Mesendoderm (in vitro differentiated cells): ENCODE measurements around the gene BIK.

ENCODE experiments used
- DNase-seq: peaks from one replicate; pipeline ENCODE4 v3.0.0; 2013
- H2AK5ac ChIP-seq: 2 replicates; pipeline ENCODE4 v1.6.1; 2013; ENCODE audit warnings: low read length, inconsistent platforms
- H2BK120ac ChIP-seq: 2 replicates; pipeline ENCODE4 v1.6.1; 2013; ENCODE audit warnings: low read depth, mild to moderate bottlenecking, low read length, moderate library complexity, mixed read lengths
- H2BK15ac ChIP-seq: replicated peaks from 2 replicates; pipeline ENCODE4 v1.6.1; 2013; ENCODE audit warnings: low read depth, mild to moderate bottlenecking, moderate library complexity
- H2BK5ac ChIP-seq: 2 replicates; pipeline ENCODE4 v1.6.1; 2013; ENCODE audit warnings: low read length, inconsistent platforms
- H3K18ac ChIP-seq: 2 replicates; pipeline ENCODE4 v1.6.1; 2013; ENCODE audit warnings: mild to moderate bottlenecking, low read length, mixed read lengths
- H3K23ac ChIP-seq: one replicate; pipeline ENCODE4 v1.6.1; 2013; ENCODE audit warnings: low read length
- H3K27ac ChIP-seq: 2 replicates; pipeline ENCODE4 v1.5.1; 2013; ENCODE audit warnings: low read depth, mild to moderate bottlenecking, inconsistent platforms, low read length, moderate library complexity
- H3K27me3 ChIP-seq: 2 replicates; pipeline ENCODE4 v1.6.1; 2013; ENCODE audit warnings: low read length, control low read depth, mild to moderate bottlenecking, inconsistent platforms; ENCODE audit not compliant: insufficient read depth, poor library complexity
- H3K36me3 ChIP-seq: 2 replicates; pipeline ENCODE4 v1.6.1; 2013; ENCODE audit warnings: low read length, inconsistent platforms; ENCODE audit not compliant: control insufficient read depth, insufficient read depth
- H3K4ac ChIP-seq: one replicate; pipeline ENCODE4 v1.6.1; 2013; ENCODE audit warnings: low read depth, mild to moderate bottlenecking, low read length, moderate library complexity
- H3K4me1 ChIP-seq: 2 replicates; pipeline ENCODE4 v1.6.1; 2013; ENCODE audit warnings: low read depth, low read length, inconsistent platforms; ENCODE audit not compliant: control insufficient read depth
- H3K4me2 ChIP-seq: 2 replicates; pipeline ENCODE4 v1.6.1; 2013; ENCODE audit warnings: low read length
- H3K4me3 ChIP-seq: 2 replicates; pipeline ENCODE4 v1.5.1; 2013; ENCODE audit warnings: mild to moderate bottlenecking, low read length
- H3K56ac ChIP-seq: one replicate; pipeline ENCODE4 v1.6.1; 2013; ENCODE audit warnings: low read length
- H3K79me1 ChIP-seq: 2 replicates; pipeline ENCODE4 v1.6.1; 2013; ENCODE audit warnings: low read length, inconsistent platforms
- H3K79me2 ChIP-seq: 2 replicates; pipeline ENCODE4 v1.6.1; 2013; ENCODE audit warnings: mild to moderate bottlenecking, low read length; ENCODE audit not compliant: control insufficient read depth, insufficient read depth
- H3K9ac ChIP-seq: 2 replicates; pipeline ENCODE4 v1.6.1; 2013; ENCODE audit warnings: low read length, inconsistent platforms
- H4K5ac ChIP-seq: one replicate; pipeline ENCODE4 v1.6.1; 2013; ENCODE audit warnings: low read length
- H4K8ac ChIP-seq: one replicate; pipeline ENCODE4 v1.6.1; 2013; ENCODE audit warnings: low read depth, mild to moderate bottlenecking, control low read depth, low read length, moderate library complexity
- whole genome bisulfite sequencing: extraction: QIAGEN DNeasy Blood & Tissue Kit; methylation state at CpG from one replicate; pipeline ENCODE4 v1.1.7; 2013; ENCODE audit warnings: low lambda C conversion rate, missing lambda C conversion rate; ENCODE audit not compliant: insufficient coverage; ENCODE audit errors: extremely low coverage; 5-methylcytosine and 5-hydroxymethylcytosine counted together

BIK gene

GRCh38 chr22:43113526-43114251 is 3.1 kb downstream of the BIK start:
- no peak for DNase-seq
- Histone ChIP-seq H3K4me1 (no peaks in the 10 kb centered on the region), H3K79me2 (no peaks in the 10 kb centered on the region), H3K27ac (no peak overlapping the region), H3K23ac (no peak overlapping the region), H3K27me3 (peaks cover 23% of the 10 kb centered on the region), H3K79me1 (no peaks in the 10 kb centered on the region), H2BK15ac (no peak overlapping the region), H3K56ac (no peak overlapping the region), H4K8ac (no peak overlapping the region), H3K4me3 (no peak overlapping the region), H4K5ac (no peak overlapping the region), H3K36me3 (no peaks in the 10 kb centered on the region), H3K4ac (no peak overlapping the region), H2BK120ac (no peak overlapping the region), H2BK5ac (no peak overlapping the region), H3K18ac (no peak overlapping the region), H3K9ac (no peak overlapping the region), H3K4me2 (no peak overlapping the region), H2AK5ac (no peak overlapping the region)
- WGBS: no CpG with 5 or more reads among the region's 13 CpGs

- no peak overlapping the region for H2BK120ac ChIP-seq
- no peak overlapping the region for H2BK15ac ChIP-seq
- no peaks in the 10 kb centered on the region for H3K79me1 ChIP-seq
- WGBS: no CpG with 5 or more reads among the region's 5 CpGs
- H3K27me3 ChIP-seq: peaks cover 16% of the 10 kb centered on the region
- H3K27ac ChIP-seq: no peak overlapping the region
- H3K36me3 ChIP-seq: no peaks in the 10 kb centered on the region
- H3K9ac ChIP-seq: no peak overlapping the region
- H4K8ac ChIP-seq: no peak overlapping the region
- no peak overlapping the region for H3K18ac ChIP-seq
- H2AK5ac ChIP-seq: no peak overlapping the region
- H3K56ac ChIP-seq: no peak overlapping the region
- H2BK5ac ChIP-seq: no peak overlapping the region
- H3K4me2 ChIP-seq: no peak overlapping the region
- H3K4me1 ChIP-seq: no peaks in the 10 kb centered on the region
- no peak overlapping the region for H3K4me3 ChIP-seq
- H3K4ac ChIP-seq: no peak overlapping the region
- no peak overlapping the region for H3K23ac ChIP-seq
- no peaks in the 10 kb centered on the region for H3K79me2 ChIP-seq
- no peak for DNase-seq
- no peak overlapping the region for H4K5ac ChIP-seq
Observed at GRCh38 chr22:43114958-43115357, 4.4 kb downstream of the BIK start.

DNA sequence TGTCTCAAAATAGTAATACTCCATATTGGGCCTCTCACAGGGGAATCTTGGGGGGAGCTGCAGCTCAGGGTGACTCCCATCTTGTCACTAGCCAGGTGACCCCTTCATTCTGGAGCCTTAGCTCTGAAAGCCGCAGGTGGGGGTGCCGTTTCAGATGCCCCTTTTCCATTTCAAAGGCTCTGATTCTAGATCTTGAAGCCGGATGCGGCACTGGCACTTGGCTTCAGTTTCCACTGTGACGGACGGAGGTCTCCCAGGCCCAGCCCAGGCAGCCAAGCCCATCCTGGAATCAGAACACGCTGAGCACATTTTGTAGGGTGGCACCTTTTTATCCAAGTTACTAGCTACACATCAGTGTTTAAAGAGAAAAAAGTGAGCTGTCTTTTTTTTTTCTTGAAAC is 6.4 kb downstream of the BIK start:
- Histone ChIP-seq H3K36me3 (no peaks in the 10 kb centered on the region), H2BK5ac (no peak overlapping the region), H3K23ac (no peak overlapping the region), H3K4me1 (no peaks in the 10 kb centered on the region), H3K18ac (no peak overlapping the region), H3K79me1 (no peaks in the 10 kb centered on the region), H3K27ac (no peak overlapping the region), H3K9ac (no peak overlapping the region), H3K4ac (no peak overlapping the region), H4K5ac (no peak overlapping the region), H3K56ac (no peak overlapping the region), H3K27me3 (peaks cover 1% of the 10 kb centered on the region), H2BK15ac (no peak overlapping the region), H4K8ac (no peak overlapping the region), H3K4me3 (no peak overlapping the region), H2AK5ac (no peak overlapping the region), H3K79me2 (no peaks in the 10 kb centered on the region), H2BK120ac (no peak overlapping the region), H3K4me2 (no peak overlapping the region)
- no peak for DNase-seq
- WGBS: no CpG with 5 or more reads among the region's 7 CpGs

GRCh38 chr22:43118024-43118849 is 7.7 kb downstream of the BIK start:
- no peak overlapping the region for H3K56ac ChIP-seq
- no peaks in the 10 kb centered on the region for H3K79me1 ChIP-seq
- H3K4ac ChIP-seq: no peak overlapping the region
- no peaks in the 10 kb centered on the region for H3K79me2 ChIP-seq
- no peaks in the 10 kb centered on the region for H3K27me3 ChIP-seq
- H3K4me2 ChIP-seq: no peak overlapping the region
- H4K8ac ChIP-seq: no peak overlapping the region
- no peak overlapping the region for H2BK120ac ChIP-seq
- no peaks in the 10 kb centered on the region for H3K4me1 ChIP-seq
- H3K9ac ChIP-seq: no peak overlapping the region
- H3K23ac ChIP-seq: no peak overlapping the region
- no CpG with 5 or more reads among the region's 21 CpGs for WGBS
- no peak overlapping the region for H3K18ac ChIP-seq
- no peak overlapping the region for H3K4me3 ChIP-seq
- H2BK15ac ChIP-seq: no peak overlapping the region
- no peak overlapping the region for H2AK5ac ChIP-seq
- H3K36me3 ChIP-seq: no peaks in the 10 kb centered on the region
- no peak overlapping the region for H2BK5ac ChIP-seq
- DNase-seq: no peak
- no peak overlapping the region for H4K5ac ChIP-seq
- H3K27ac ChIP-seq: no peak overlapping the region

DNA sequence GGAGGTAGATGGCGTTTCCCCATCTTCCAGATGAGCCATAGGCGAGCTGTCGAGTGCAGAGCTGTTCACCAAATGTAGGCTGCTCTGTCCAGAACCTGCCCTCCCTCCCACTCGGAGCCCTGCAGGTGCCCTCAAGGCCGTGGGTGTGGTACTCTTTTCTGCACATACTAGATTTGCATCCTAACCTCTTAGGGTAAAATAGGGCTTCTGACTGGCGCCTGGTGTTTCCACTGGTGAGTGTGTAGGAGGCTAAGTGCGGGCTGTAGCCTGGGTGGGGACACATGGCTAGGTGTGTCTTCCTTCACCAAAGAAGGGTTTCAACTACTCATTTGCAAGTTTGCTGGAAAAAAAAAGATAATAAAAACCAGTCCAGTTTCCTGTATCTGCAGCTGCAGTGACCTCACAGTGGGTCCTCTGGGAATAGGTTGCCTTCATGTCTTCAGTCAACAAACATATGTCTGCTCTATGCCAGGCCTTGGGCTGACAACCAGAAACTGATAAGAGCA is 8.5 kb downstream of the BIK start:
- WGBS: no CpG with 5 or more reads among the region's 7 CpGs
- Histone ChIP-seq H4K5ac (no peak overlapping the region), H3K56ac (no peak overlapping the region), H2BK5ac (no peak overlapping the region), H3K36me3 (no peaks in the 10 kb centered on the region), H3K4me1 (no peaks in the 10 kb centered on the region), H2BK120ac (no peak overlapping the region), H4K8ac (no peak overlapping the region), H3K4me3 (no peak overlapping the region), H2BK15ac (no peak overlapping the region), H3K79me1 (no peaks in the 10 kb centered on the region), H2AK5ac (no peak overlapping the region), H3K27me3 (no peaks in the 10 kb centered on the region), H3K4ac (no peak overlapping the region), H3K4me2 (no peak overlapping the region), H3K23ac (no peak overlapping the region), H3K9ac (no peak overlapping the region), H3K79me2 (no peaks in the 10 kb centered on the region), H3K27ac (no peak overlapping the region), H3K18ac (no peak overlapping the region)
- DNase-seq: no peak
